GM20000 (cell line): ENCODE measurements around the gene LRRFIP2.

Experiments
- DNase-seq: peaks from one replicate; pipeline ENCODE4 v3.0.0; 2012; ENCODE audit warnings: low spot score
- TF ChIP-seq, protein P1 (sequence below): IDR thresholded peaks from 2 replicates; pipeline ENCODE4 v1.5.1; 2012; ENCODE audit warnings: mild to moderate bottlenecking, control low read depth; ENCODE audit errors: extremely low read depth, missing control alignments

LRRFIP2 gene

DNA sequence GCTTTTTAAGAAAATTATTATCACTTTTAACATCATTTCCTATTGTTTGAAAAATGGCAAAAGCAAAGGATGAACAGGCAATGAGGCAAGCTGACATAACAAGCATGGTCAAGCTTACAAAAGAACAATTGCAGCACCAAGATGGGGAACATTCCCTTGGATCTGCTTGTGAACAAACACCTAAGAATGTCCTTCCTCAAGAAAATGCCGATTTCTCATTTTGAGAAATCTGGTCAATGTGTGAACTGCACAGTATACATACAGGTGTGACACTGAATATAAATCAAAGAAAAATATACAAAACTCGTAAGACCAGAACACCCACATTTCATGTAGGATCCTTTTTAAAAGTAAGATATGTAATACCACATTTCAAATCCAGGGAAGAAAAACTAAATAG, 58.9 kb downstream of the LRRFIP2 start:
- TF ChIP-seq, protein P1, sequence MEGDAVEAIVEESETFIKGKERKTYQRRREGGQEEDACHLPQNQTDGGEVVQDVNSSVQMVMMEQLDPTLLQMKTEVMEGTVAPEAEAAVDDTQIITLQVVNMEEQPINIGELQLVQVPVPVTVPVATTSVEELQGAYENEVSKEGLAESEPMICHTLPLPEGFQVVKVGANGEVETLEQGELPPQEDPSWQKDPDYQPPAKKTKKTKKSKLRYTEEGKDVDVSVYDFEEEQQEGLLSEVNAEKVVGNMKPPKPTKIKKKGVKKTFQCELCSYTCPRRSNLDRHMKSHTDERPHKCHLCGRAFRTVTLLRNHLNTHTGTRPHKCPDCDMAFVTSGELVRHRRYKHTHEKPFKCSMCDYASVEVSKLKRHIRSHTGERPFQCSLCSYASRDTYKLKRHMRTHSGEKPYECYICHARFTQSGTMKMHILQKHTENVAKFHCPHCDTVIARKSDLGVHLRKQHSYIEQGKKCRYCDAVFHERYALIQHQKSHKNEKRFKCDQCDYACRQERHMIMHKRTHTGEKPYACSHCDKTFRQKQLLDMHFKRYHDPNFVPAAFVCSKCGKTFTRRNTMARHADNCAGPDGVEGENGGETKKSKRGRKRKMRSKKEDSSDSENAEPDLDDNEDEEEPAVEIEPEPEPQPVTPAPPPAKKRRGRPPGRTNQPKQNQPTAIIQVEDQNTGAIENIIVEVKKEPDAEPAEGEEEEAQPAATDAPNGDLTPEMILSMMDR: no peak
- no peak for DNase-seq

DNA sequence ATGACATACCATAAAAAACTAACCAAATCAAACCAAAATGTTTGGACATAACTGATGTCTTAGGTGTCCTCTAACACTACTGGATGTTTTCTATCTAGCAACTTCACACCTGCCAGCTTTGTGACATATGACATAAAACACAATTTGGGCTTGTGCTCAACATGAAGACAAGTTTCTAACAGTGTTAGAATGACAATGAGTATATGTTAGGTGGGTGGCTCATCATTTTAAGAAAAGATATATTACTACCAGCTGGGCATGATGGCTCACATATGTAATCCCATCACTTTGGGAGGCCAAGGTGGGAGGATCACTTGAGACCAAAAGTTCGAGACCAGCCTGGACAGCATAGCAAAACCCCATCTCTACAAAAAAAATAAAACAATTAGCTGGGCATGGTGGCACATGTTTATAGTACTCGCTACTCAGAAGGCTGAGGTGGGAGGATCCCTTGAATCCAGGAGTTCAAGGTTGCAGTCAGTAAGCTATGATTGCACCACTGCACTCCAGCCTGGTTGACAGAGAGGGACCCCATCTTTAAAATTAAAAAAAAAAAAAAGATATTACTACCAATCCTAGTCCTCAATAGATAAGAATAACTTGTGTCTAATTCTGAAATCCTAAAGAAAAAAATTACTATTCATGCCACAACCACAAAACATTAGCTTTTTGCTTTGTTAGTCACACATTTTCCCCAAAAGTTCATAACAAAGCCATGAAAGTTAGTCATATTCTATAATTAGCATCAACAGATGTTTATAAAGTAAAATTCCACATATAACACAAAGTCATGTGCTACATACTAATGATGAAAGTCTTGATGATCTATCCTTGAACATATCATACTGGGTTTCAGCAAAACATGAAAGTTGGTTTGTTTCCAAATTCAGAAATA, 59.9 kb downstream of the LRRFIP2 start:
- TF ChIP-seq, protein P1: no peak
- no peak for DNase-seq

DNA sequence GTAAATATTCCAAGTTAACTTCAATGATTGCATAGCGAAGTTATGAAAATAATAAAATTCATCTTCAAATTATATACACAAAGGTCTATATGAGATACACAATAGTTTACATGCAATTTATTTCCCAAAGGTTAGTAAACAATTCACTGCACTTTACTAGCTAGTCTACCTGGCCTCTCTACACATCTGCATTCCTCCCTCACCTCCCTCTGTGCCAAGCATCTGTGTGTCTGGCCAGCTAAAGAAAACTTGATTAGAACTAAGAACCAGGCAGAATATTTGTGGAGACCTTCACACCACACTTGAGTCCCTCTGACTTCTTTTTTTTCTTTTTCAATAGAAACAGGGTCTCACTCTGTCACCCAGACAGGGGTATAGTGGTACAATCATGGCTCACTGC, 61.4 kb downstream of the LRRFIP2 start:
- TF ChIP-seq, protein P1: no peak
- DNase-seq: no peak

DNA sequence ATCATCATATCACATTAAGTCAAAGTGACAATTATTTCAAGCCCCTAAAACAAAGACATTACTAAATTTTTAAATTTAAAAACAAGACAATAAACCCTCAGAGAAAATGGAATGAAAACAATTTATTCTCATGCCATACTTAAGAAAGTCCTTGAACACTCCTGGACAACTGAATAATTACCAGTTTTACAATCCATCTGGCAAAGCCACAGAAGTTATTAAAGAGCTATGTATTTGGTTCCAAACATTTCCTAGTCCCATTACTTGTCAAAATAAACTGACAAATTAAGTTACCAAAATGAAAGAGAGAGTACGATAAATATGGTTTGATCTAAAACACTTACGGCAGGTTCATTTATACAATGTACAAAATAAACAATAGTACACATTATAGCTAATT, 63.2 kb downstream of the LRRFIP2 start:
- no peak for DNase-seq
- TF ChIP-seq, protein P1: no peak

DNA sequence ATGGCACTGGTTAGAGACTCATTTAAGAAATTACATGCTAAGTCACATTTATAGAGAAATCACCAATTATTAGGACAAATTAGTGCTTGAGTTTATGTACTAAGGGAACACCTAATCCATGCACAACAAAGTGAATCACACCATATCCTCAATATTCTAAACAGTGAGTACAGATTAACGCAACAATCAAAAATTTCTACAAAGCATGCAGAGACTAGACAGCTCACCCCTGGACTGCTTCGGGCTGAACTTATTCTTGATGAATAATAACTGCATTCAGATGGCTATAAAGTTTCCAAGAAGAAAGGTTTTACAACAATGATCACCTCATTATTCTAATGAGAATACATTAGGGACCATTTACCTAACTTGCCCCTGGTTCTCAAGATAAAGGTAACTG, 66.5 kb downstream of the LRRFIP2 start:
- DNase-seq: no peak
- TF ChIP-seq, protein P1: no peak

DNA sequence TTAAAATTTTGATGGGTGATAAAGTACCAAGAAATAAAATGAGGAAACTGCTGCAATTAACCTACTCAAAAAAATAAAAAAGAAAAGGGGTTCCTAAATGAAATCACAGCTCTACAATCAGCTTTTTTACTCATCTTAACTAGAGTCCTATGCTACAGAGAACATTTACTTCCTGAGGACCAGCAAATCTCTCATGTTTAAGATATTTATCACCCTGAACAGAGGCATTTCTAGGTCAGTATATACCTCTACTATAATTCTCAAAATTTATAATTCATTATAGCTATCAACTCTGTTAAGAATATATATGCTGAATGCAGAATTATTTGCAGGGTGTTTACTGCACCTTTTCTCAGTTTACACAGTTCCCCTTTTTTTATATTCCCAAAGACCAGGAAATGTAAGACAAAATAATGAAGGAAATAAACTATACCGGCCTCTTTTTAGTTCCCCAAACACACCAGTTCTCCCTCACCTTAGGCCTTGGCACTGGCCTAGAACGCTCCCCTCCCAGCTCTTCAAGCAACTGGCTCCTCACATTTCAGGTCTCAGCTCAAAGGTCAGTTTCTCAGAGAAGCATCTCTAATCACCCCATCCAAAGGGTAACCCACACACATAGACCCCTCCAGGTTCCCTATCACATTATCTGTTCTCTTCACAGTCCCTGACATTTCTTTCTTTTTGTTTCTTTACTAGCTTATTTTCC, 71.1 kb downstream of the LRRFIP2 start:
- TF ChIP-seq, protein P1: no peak
- DNase-seq: no peak

DNA sequence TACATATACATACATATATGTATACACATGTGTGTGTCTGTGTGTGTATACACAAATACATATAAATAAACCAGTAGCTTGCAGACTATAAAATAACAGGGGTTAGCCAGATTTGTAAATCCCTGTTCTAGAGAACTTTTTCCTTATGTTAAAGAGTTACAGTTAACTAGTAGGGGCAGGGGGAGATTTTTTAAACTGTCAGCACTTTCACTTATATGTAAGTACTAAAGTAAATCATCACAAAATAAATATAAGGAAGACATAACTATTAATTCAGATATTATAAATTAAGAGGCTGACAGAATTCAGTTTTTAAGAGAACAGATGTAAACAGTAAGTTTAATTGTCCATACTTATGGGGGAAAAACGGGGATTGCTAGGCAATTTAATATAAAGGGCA, 74.0 kb downstream of the LRRFIP2 start:
- TF ChIP-seq, protein P1: no peak

More for the DNA sequence above, 74.0 kb downstream of the LRRFIP2 start:
- DNase-seq: no peak
